ENCODE results near the gene MT1E.
"Not testable (repeated sequence)": the region's sequence is repeated elsewhere in the genome, so short reads cannot be mapped to it uniquely, and the experiment has no call there.

The MT1E gene

GRCh38 chr16:56625140-56625942 is at the start of gene MT1E:
TSS of gene MT1E (plus strand) at chr16:56625781. CDS start at chr16:56625852, 71 bp downstream.
- DNase-seq (ENCODE audit: low read depth): no peak

- DNase-seq (ENCODE audit: low read depth): peak; percentile 53
Measured at GRCh38 chr16:56576585-56577299, 48.8 kb upstream of the MT1E start.

DNA sequence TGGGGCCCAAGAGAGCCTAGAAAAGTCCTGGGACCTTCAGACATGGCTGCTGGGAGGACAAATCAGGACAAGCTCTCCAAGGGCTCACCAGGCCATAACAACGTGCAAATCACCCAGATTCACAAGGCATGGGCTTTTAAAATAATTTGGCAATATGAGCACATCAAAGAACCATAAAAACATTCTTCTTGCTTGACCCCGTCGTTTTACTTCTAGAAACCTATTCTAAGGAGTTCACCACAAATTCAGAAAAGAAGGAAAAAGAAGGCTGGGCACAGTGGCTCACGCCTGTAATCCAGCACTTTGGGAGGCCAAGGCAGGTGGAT is 48.3 kb upstream of the MT1E start:
- DNase-seq (ENCODE audit: low read depth): no peak

GRCh38 chr16:56580391-56581048 is 45.1 kb upstream of the MT1E start:
- no peak for DNase-seq (ENCODE audit: low read depth)

DNA sequence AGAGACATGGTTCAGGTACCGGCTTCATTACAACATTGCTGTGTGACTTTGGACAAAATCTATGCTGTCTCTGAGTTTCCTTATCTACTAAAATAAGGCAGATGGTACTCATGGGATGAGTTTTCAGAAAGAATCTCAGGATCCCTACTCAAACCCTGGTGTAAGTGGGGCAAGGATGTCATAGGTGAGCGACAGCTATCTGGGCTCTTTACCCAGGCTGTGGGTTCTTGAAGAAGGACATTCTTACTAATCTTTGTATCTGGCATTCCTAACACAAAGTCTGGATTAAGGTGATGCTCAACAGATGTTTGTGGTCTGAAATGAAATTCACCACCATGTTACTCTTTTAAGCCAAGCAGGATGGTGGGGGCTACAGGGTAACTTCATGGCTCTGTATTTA is 42.7 kb upstream of the MT1E start:
- DNase-seq (ENCODE audit: low read depth): not testable (repeated sequence)

- no peak for DNase-seq (ENCODE audit: low read depth)
Measured at GRCh38 chr16:56583351-56584168, 42.0 kb upstream of the MT1E start.

DNA sequence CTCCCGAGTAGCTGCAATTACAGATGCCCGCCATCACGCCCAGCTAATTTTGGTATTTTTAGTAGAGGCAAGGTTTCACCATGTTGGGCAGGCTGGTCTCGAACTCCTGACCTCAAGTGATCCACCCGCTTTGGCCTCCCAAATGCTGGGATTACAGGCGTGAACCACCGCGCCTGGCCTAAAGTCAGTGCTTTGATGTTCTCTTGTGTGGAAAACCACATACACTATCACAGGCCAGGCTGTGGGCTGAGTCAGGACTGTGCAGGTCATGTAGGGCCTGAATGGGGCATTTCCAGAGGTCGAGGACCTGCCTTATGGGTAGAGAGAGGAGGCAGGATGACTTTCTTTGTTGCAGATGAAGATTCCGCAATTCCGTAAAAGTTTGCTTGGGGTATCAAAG is 41.3 kb upstream of the MT1E start:
- DNase-seq (ENCODE audit: low read depth): no peak

GRCh38 chr16:56588781-56589140 is 36.8 kb upstream of the MT1E start:
- DNase-seq (ENCODE audit: low read depth): no peak

GRCh38 chr16:56589141-56590039 is 36.2 kb upstream of the MT1E start, which contains the start of gene MT3:
TSS of gene MT3 (plus strand) at chr16:56589528. CDS start at chr16:56589591, 63 bp downstream.
- DNase-seq (ENCODE audit: low read depth): no peak

- no peak for DNase-seq (ENCODE audit: low read depth)
Measured at GRCh38 chr16:56591377-56592060, 34.1 kb upstream of the MT1E start.

- DNase-seq (ENCODE audit: low read depth): no peak
Measured at GRCh38 chr16:56593573-56594291, 31.8 kb upstream of the MT1E start.

GRCh38 chr16:56594292-56594619 is 31.3 kb upstream of the MT1E start:
- no peak for DNase-seq (ENCODE audit: low read depth)

DNA sequence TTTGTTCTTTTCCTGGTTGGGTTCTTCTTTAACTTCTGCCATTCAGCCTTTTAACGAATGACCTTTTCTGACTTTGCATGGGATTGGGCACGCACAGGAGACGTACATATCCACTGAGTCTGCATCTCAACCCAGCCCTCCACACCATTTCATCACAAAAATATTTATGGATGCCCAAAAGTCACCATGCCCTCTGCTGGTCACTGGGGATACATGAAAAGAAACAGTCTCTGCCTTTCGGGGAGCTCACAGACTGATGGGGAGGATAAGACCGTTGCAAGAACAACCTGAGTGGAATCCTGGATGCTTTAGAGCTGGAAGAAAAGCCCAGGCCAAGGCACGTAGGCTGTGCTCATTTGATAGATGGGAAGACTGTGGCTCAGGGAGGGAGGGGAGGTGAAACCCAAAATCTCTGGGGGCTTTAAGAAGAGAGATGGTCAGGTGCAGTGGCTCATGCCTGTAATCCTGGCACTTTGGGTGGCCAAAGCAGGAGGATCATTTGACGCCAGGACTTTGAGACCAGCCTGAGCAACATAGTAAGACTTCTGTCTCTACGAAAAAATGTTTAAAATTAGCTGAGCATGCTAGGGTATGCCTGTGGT is 25.1 kb upstream of the MT1E start:
- no peak for DNase-seq (ENCODE audit: low read depth)

DNA sequence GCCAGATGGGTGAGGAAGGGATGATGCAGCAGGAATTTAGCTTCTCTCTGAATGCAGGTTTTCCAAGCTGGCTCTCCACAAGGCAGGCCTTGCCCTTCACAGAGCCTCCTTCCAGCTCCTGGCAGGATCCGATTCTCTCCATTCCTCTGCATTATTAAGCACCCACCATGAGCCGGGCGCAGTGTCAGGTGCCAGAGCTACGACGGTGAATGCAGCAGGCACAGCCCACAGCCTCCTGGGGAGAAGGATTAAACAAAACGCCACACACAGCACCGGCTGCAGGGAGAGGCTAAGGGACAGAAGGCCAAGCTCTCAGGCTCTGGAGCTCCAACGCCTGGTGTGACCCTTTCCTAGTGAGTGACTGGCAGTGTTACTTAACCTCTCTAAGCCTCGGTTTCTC is 24.3 kb upstream of the MT1E start:
- no peak for DNase-seq (ENCODE audit: low read depth)

- DNase-seq (ENCODE audit: low read depth): no peak
Measured at GRCh38 chr16:56603589-56603988, 22.0 kb upstream of the MT1E start.

- DNase-seq (ENCODE audit: low read depth): no peak
Measured at GRCh38 chr16:56604966-56605365, 20.6 kb upstream of the MT1E start.

- no peak for DNase-seq (ENCODE audit: low read depth)
Measured at GRCh38 chr16:56605475-56605874, 20.1 kb upstream of the MT1E start.

GRCh38 chr16:56606071-56606475 is 19.5 kb upstream of the MT1E start:
- no peak for DNase-seq (ENCODE audit: low read depth)

- no peak for DNase-seq (ENCODE audit: low read depth)
Measured at GRCh38 chr16:56606476-56607108, 19.0 kb upstream of the MT1E start.

All from stimulated activated CD8-positive, alpha-beta memory T cell treated with anti-CD3 and anti-CD28 coated beads, Interleukin-12 subunit alpha, Interleukin-12 subunit beta, amount 100 ng/mL, for 4 hours (primary cell).